Thyroid gland (tissue), 4 donors: ENCODE measurements around the gene MAP6.

ENCODE experiments used
- POLR2A ChIP-seq, 2 donors: fragments of 450-650 bp; IDR thresholded peaks; one replicate each; pipeline ENCODE4 v1.6.1; 2017; ENCODE audit warnings: antibody characterized with exemption in 2 of 2, mild to moderate bottlenecking in 2 of 2, moderate library complexity in 1 of 2
- TF ChIP-seq, protein P1 (sequence below), 6 experiments: fragments of 200-600 bp in 3 of 6; fragments of 450-650 bp in 3 of 6; sonication (generic) in 3 of 6; IDR thresholded peaks; one replicate each; pipeline ENCODE4 v1.5.1; 2016 to 2019; ENCODE audit warnings: antibody characterized with exemption in 6 of 6, mild to moderate bottlenecking in 2 of 6, inconsistent platforms in 1 of 6, moderate library complexity in 1 of 6

DNA sequence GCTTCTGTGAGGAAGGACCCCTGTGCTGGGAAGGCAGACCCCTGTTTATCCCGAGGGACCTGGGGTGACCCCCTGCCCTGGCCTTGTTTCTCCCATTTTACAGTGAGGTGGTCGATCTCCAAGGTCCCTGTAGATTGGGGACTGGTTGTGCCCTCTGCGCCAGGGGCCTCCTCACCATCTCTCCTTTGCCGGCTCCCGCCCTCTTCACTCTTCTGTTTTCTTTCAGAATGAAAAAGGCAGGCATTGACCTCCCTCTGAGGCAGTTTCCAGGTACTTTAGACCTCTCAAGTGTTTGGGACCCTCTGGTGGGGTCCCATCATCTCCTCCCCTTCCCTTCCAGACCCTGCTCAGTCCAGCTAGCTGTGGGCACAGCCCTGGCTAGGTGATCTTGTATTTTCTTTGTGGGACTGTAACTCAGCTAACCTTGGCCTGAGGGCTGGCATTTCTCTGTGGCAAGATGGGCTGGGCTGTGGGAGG is 105.3 kb downstream of the MAP6 start:
- TF ChIP-seq POLR2A (IDR thresholded peaks at IDR 0.05) = no peak
- TF ChIP-seq, protein P1, sequence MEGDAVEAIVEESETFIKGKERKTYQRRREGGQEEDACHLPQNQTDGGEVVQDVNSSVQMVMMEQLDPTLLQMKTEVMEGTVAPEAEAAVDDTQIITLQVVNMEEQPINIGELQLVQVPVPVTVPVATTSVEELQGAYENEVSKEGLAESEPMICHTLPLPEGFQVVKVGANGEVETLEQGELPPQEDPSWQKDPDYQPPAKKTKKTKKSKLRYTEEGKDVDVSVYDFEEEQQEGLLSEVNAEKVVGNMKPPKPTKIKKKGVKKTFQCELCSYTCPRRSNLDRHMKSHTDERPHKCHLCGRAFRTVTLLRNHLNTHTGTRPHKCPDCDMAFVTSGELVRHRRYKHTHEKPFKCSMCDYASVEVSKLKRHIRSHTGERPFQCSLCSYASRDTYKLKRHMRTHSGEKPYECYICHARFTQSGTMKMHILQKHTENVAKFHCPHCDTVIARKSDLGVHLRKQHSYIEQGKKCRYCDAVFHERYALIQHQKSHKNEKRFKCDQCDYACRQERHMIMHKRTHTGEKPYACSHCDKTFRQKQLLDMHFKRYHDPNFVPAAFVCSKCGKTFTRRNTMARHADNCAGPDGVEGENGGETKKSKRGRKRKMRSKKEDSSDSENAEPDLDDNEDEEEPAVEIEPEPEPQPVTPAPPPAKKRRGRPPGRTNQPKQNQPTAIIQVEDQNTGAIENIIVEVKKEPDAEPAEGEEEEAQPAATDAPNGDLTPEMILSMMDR (IDR thresholded peaks at IDR 0.05) = no peak
